Liver (tissue), 9 donors: ENCODE measurements around the gene SELENOO. TPM values are rescaled to one million over a fixed set of nuclear protein-coding genes. Genes with fewer than 3 reads are reported as not detected.

Source experiments
- DNase-seq: peaks from one replicate; pipeline ENCODE4 v3.0.0-alpha.2; 2017; ENCODE audit warnings: low spot score
- H3K27ac ChIP-seq, 2 donors: one replicate each; pipeline ENCODE4 v1.7.0; 2013; ENCODE audit warnings: inconsistent platforms in 2 of 2, low read length in 2 of 2, control low read depth in 1 of 2, low read depth in 1 of 2, mild to moderate bottlenecking in 1 of 2
- H3K27me3 ChIP-seq, 4 donors: one replicate each; pipeline versions ENCODE4 v1.6.1 to v1.7.0; 2013; ENCODE audit warnings: low read length in 3 of 4, inconsistent platforms in 1 of 4, mild to moderate bottlenecking in 1 of 4, moderate library complexity in 1 of 4; ENCODE audit not compliant: control insufficient read depth in 4 of 4, insufficient read depth in 4 of 4
- H3K36me3 ChIP-seq, 4 donors: one replicate each; pipeline versions ENCODE4 v1.6.1 to v1.7.0; 2013; ENCODE audit warnings: low read length in 3 of 4, mild to moderate bottlenecking in 3 of 4, low read depth in 1 of 4, moderate library complexity in 1 of 4; ENCODE audit not compliant: control insufficient read depth in 4 of 4, insufficient read depth in 3 of 4
- H3K4me1 ChIP-seq, 4 donors: one replicate each; pipeline versions ENCODE4 v1.6.1 to v1.7.0; 2013; ENCODE audit warnings: low read length in 3 of 4, mild to moderate bottlenecking in 3 of 4, moderate library complexity in 1 of 4; ENCODE audit not compliant: control insufficient read depth in 4 of 4, insufficient read depth in 4 of 4
- H3K4me3 ChIP-seq, 3 donors: one replicate each; pipeline versions ENCODE4 v1.6.1 to v1.7.0; 2013; ENCODE audit warnings: low read length in 3 of 3, control low read depth in 1 of 3, low read depth in 1 of 3, mild to moderate bottlenecking in 1 of 3
- H3K9ac ChIP-seq, 2 donors: one replicate each; pipeline ENCODE4 v1.7.0; 2013; ENCODE audit warnings: low read length in 2 of 2, mild to moderate bottlenecking in 2 of 2, moderate library complexity in 2 of 2, control low read depth in 1 of 2, low read depth in 1 of 2
- H3K9me3 ChIP-seq, 4 donors: one replicate each; pipeline versions ENCODE4 v1.6.1 to v1.7.0; 2013; ENCODE audit warnings: low read length in 3 of 4; ENCODE audit not compliant: control insufficient read depth in 4 of 4
- ATF3 ChIP-seq: IDR thresholded peaks from 2 replicates; pipeline ENCODE4 v1.6.1; 2016; ENCODE audit warnings: antibody characterized with exemption
- CTCF ChIP-seq: fragments of 150-350 bp; IDR thresholded peaks from 2 replicates; pipeline ENCODE4 v1.5.1; 2017; ENCODE audit warnings: improper control_type of control experiment, low read depth, low read length; ENCODE audit not compliant: missing input control
- EGR1 ChIP-seq, 2 donors: IDR thresholded peaks; 2 replicates each; pipeline ENCODE4 v1.6.1; 2016 to 2018; ENCODE audit warnings: antibody characterized with exemption in 2 of 2, low read depth in 2 of 2
- FOXA1 ChIP-seq: IDR thresholded peaks from 2 replicates; pipeline ENCODE4 v1.6.1; 2016; ENCODE audit warnings: antibody characterized with exemption
- FOXA2 ChIP-seq: IDR thresholded peaks from 2 replicates; pipeline ENCODE4 v1.6.1; 2016; ENCODE audit warnings: antibody characterized with exemption
- GABPA ChIP-seq, 2 donors: IDR thresholded peaks in 1 of 2; conservative IDR thresholded peaks in 1 of 2; 2 replicates each; pipeline ENCODE4 v1.6.1; 2016; ENCODE audit warnings: antibody characterized with exemption in 2 of 2, mild to moderate bottlenecking in 1 of 2, moderate library complexity in 1 of 2
- HNF4A ChIP-seq, 2 donors: conservative IDR thresholded peaks; 2 replicates each; pipeline ENCODE4 v1.6.1; 2016; ENCODE audit warnings: antibody characterized with exemption in 2 of 2, mild to moderate bottlenecking in 2 of 2
- HNF4G ChIP-seq: IDR thresholded peaks from 2 replicates; pipeline ENCODE4 v1.6.1; 2016; ENCODE audit warnings: antibody characterized with exemption
- JUND ChIP-seq, 2 donors: IDR thresholded peaks; 2 replicates each; pipeline ENCODE4 v1.6.1; 2016; ENCODE audit warnings: antibody characterized with exemption in 2 of 2
- MAX ChIP-seq: IDR thresholded peaks from 2 replicates; pipeline ENCODE4 v1.6.1; 2016; ENCODE audit warnings: antibody characterized with exemption
- RAD21 ChIP-seq, 2 donors: IDR thresholded peaks; 2 replicates each; pipeline ENCODE4 v1.6.1; 2016; ENCODE audit warnings: antibody characterized with exemption in 2 of 2, mild to moderate bottlenecking in 2 of 2
- REST ChIP-seq: IDR thresholded peaks from 2 replicates; pipeline ENCODE4 v1.6.1; 2016; ENCODE audit warnings: antibody characterized with exemption, mild to moderate bottlenecking
- RXRA ChIP-seq, 2 donors: IDR thresholded peaks; 2 replicates each; pipeline ENCODE4 v1.6.1; 2017 to 2018; ENCODE audit warnings: antibody characterized with exemption in 2 of 2, mild to moderate bottlenecking in 1 of 2
- SP1 ChIP-seq: IDR thresholded peaks from 2 replicates; pipeline ENCODE4 v1.6.1; 2018; ENCODE audit warnings: antibody characterized with exemption, mild to moderate bottlenecking
- YY1 ChIP-seq: IDR thresholded peaks from 2 replicates; pipeline ENCODE4 v1.6.1; 2016; ENCODE audit warnings: antibody characterized with exemption, mild to moderate bottlenecking
- WGBS: extraction: QIAGEN DNeasy Blood & Tissue Kit; methylation state at CpG from one replicate; pipeline ENCODE4 v1.1.7; 2013; 5-methylcytosine and 5-hydroxymethylcytosine counted together
- polyA plus RNA-seq, 2 donors: library from polyadenylated mRNA; stranded (reverse) in 1 of 2; unstranded in 1 of 2; fragments of 200-250 nt in 1 of 2; fragments of >200 nt in 1 of 2; fragmentation: Nextera tagmentation in 1 of 2; extraction: Ambion mirVana in 1 of 2; gene quantifications; one replicate each; pipeline versions ENCODE4 v1.2.1 to v1.2.3, GENCODE V29; 2013 to 2015
- total RNA-seq, 2 donors: library from RNA; depleted of rRNA; stranded (reverse); fragments of >200 nt; gene quantifications; one replicate each; pipeline ENCODE4 v1.2.3, GENCODE V29; 2014
- donor health status: healthy.
- donor health status: healthy.
- donor health status: healthy.
- donor health status: healthy.
- donor health status: healthy.

SELENOO gene
- total and polyA plus RNA-seq, 4 donors = 16.4 to 59.2 (median 42.2) TPM

- TF ChIP-seq RAD21 (IDR thresholded peaks at IDR 0.05) = no peak
- TF ChIP-seq REST = no peak
- no peak for TF ChIP-seq FOXA2
- TF ChIP-seq HNF4G = no peak
- no peak for TF ChIP-seq FOXA1
- no peak for TF ChIP-seq EGR1 (IDR thresholded peaks at IDR 0.05; ENCODE audit: low read depth in 2 of 2)
- TF ChIP-seq SP1 = no peak
- TF ChIP-seq CTCF = no peak
- no peak for TF ChIP-seq HNF4A (conservative IDR thresholded peaks at IDR 0.05)
- no peak for TF ChIP-seq YY1
- no peak for TF ChIP-seq JUND (IDR thresholded peaks at IDR 0.05)
- TF ChIP-seq ATF3 = no peak
- no peak for TF ChIP-seq MAX
- TF ChIP-seq RXRA (IDR thresholded peaks at IDR 0.05) = no peak
- no peak for TF ChIP-seq GABPA (IDR thresholded peaks at IDR 0.05 in 1 of 2, conservative IDR thresholded peaks at IDR 0.05 in 1 of 2)
- Histone ChIP-seq H3K4me3 (no peak overlapping the region), H3K9ac (no peak overlapping the region), H3K27ac (no peak overlapping the region), H3K4me1 (peaks cover 15 to 70% (median 51%) of the 10 kb centered on the region in 4 donors), H3K36me3 (peaks cover 0 to 33% (median 1%) of the 10 kb centered on the region in 4 donors), H3K9me3 (no peaks in the 10 kb centered on the region), H3K27me3 (no peaks in the 10 kb centered on the region)
- 90% methylated on average over 23 of the region's 23 CpGs for WGBS
- no peak for DNase-seq
Measured at GRCh38 chr22:50197000-50197800, 3.6 kb upstream of the SELENOO start.

GRCh38 chr22:50197856-50198623 lies 2.8 kb upstream of the SELENOO start:
- H3K36me3 ChIP-seq = peaks cover 0 to 31% (median 1%) of the 10 kb centered on the region in 4 donors
- no peaks in the 10 kb centered on the region for H3K9me3 ChIP-seq
- H3K27me3 ChIP-seq = no peaks in the 10 kb centered on the region
- H3K4me1 ChIP-seq = peaks cover 13 to 70% (median 51%) of the 10 kb centered on the region in 4 donors
- H3K9ac ChIP-seq = no peak overlapping the region
- TF ChIP-seq FOXA1 = no peak
- no peak for TF ChIP-seq JUND (IDR thresholded peaks at IDR 0.05)
- no peak for TF ChIP-seq RAD21 (IDR thresholded peaks at IDR 0.05)
- TF ChIP-seq RXRA (IDR thresholded peaks at IDR 0.05) = no peak
- TF ChIP-seq YY1 = no peak
- no peak for DNase-seq
- WGBS = 96% methylated on average over 61 of the region's 61 CpGs
- H3K4me3 ChIP-seq = no peak overlapping the region
- H3K27ac ChIP-seq = no peak overlapping the region
